Muscle of arm (tissue), 12 donors: ENCODE data around the gene PTCSC3. TPM values are rescaled to one million over a fixed set of nuclear protein-coding genes. Genes with fewer than 3 reads are reported as not detected.

Experiments used
- DNase-seq: peaks from one replicate; pipeline ENCODE4 v3.0.0-alpha.2; 2013
- polyA plus RNA-seq, 12 donors: library from polyadenylated mRNA; unstranded; fragments of 120-200 nt; gene quantifications; one replicate each; pipeline ENCODE4 v1.2.1, GENCODE V29; 2013; ENCODE audit not compliant: insufficient read length in 12 of 12

PTCSC3 gene
- polyA plus RNA-seq, 12 donors: not detected

DNA sequence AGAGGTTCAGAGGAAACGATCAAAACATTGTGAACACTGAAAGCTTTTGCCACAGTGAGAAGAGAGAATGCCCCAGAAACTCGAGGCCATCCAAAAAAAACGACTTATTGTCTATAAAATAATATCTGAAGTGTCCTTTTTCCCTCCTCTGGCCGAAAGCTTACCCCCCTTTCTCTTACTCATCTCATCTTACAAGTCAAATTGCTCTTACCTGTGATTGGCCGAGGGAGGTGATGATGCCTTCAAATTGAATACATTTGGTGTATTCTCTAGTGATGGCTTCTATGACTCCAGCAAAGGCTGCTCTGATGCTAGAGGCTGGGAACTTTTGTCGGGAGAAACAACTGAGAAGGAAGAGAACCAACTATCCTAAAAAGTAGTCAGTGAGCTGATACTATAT lies 90.7 kb downstream of the PTCSC3 start:
- no peak for DNase-seq

Other genes with a start within 250 kb of the PTCSC3 start
- gene MBIP, start 143.9 kb upstream of the PTCSC3 start, polyA plus RNA-seq: 10 to 100 TPM in 11 of 12 donors, not detected in 1; 19.6 to 40.5 (median 31.7) TPM